Measurements from ENCODE around the gene GPR107.

The GPR107 gene

DNA sequence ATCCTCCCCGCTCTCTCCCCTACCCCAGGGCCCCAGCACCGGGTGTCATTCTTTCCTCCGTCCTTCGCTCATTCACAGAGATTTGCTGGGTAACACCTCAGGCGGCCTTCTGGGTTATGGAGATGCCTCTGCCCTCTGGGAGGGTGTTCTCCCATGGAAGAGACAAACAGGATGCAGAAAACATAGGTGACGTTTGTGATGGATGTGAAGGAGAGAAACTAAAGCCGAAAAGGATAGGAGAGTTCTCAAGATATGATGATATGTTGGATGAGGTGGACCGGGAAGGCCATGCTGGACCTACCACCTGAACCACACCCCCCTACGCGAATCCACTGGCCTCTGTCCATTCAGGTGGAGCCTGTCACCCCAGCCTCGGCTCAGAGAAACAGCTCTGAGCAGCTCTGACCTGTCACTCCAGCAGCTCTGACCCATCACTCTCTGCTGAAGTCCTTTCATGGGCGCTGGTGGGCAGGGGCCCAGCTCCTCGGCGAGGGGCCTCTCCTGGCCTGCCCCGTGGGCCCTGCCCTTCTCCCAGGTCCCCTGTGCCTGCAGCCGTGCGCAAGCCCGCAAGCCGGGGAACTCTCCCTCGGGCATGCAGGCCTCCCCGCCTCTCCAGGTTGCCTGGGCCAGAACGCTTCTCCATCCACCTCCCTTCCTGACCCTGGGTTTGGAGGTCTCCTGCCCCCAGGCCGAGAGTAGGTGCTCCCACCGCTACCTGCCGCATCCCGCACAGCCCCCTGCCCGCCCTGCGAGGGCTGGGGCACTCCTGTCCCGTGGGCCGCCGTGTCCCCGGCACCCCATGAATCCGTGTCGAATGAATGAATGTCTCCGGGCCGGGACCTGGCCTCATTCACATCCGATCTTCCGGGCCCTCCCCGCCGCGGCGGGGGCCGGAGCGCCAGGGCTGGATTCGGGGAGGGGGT is 117.8 kb downstream of the GPR107 start:
- no peak for DNase-seq

DNA sequence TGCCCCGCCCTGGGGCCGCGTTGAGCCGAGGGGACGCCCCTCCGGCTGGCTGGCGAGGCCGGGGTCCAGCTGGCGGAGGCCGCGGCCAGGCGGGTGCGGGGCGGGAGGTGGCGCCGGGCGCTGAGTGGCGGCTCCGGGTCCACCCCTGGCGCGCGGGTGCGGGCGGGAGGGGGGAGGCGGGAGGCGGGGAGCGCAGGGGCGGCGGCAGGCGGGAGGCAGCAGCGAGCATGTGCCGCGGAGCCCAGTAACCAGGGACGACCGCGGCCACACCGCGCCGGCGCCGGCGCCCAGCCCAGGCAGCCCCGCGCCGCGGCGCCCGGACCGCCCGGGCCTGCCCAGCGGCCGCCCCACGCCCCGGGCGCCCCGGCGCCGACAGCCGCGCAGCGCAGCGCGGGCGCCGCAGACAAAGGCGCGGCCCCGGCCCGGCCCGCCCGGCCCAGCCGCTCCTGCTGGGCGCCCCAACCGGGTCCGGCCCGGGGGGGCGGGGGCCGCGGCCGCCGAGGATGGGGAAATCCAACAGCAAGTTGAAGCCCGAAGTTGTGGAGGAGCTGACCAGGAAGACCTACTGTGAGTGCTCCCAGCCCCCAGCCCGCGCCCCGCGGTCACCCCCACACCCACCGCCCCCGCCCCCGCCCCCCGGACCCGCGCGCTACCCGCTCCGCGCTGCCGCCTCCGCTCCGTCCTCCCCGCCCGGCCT is 118.6 kb downstream of the GPR107 start, which contains the start of gene NCS1:
Gene NCS1 (plus strand): TSS at position 244 of the 697 bp plus-strand sequence. CDS start 260 bp downstream, at position 504.
- DNase-seq, result no peak

DNA sequence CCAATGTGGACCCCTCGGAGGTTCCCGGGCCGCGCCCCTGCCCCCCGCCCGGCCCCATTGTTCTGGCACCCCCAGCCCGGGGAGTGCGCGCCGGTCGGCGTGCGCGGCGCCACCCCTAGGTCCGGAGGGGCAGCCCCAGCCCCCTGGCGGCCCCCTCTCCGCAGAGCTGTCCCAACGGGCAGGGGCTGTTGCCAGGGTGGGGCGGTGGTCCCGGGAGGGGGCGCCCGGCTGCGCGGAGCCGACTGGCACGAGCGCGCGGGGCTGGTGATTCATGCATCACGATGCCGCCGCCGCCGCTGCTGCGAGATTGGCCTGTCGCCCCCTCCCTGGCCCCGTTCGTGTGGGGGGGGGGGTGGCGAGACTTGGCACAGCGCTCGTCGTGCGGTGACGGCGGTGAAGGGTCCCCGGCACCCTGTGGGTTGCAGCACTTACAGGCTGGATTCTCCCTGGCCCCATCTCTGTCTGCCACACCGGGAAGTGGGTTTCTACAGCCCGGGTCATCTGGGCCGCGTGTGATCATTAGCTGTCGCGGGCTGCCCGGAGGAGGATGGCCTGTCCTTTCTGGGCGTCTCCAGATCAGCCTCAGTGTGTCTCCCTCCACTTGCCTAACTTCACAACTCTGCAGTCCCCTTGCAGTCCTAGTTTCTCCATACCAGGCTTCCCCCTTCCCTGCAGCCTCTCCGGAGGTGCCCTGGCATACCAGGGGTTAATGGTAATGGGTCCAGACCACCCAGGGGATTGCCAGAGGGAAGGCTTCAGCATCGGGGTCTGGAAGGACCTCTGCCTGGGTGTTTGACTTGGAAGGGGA is 119.4 kb downstream of the GPR107 start:
- no peak for DNase-seq

DNA sequence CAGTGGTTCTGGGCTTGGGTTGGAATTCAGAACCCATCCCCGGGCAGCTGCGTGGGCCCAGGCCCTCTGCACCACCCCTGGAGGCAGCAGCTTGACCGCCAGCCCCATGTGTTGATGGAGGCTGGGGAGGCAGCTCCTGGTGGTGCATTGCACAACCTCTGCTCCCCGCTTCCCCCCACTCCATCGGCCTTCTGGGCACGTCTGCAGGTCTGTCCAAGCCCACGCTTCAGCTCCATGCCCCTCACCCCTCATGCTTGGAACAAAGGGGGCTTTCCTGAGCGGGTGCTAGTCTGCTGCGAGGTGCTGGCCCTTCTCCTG is 119.9 kb downstream of the GPR107 start:
- no peak for DNase-seq

DNA sequence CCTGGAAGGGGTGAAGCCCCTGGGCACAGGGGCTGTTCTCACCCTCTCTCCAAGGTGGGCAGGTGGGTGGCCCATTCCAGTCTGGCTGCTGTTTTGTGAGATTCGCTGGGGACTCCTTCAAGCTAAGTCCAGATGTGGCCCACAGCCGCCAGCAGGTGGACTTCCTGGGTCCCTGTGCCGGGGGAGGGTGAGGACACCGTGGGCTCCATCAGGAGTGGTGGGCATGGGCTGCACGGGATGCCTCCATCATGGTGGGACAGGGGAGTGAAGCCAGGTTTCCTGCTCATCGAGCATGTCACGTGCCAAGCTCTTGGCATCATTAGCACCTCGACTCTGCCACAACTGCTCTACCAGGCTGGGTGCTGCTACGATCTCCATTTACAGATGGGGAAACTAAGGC is 120.3 kb downstream of the GPR107 start:
- no peak for DNase-seq

DNA sequence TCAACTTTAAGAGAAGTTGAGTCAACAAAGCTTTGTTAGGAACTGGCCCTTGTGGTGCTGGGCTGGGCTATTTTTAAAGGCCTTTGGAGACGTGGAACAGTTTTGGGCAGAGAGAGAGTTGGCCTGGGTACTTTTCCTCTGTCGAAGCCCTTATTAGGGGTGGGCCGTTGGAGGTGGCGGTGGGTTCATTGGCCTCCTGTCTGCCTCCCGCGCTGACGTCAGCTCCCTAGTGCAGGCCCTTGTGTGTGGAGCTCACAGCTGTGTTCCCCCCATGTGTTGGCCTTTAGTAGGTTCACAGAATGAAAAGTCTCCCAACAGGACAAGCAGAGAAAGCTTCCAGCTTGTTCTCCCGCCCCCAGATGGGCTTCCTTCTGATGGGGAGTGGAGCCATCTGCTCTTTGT is 121.2 kb downstream of the GPR107 start:
- no peak for DNase-seq

DNA sequence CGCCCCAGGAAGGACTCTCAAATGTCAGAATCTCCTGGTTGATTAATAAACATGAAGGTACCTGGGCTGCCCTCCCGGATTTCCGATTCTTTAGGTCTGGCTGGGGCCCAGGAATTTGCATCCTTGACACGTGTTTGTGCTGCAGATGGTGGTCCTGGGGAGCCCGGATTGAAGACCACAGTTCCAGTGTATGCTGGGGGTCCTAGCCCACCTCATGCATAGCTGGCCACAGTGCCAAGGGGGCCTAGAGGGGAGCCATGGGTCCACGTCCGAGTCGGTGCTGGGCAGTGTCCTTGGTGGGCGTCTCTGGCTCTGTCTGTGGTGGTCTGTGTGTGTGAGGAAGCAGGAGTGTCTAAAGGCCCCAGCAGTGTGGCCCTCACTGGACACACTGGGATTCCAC is 121.6 kb downstream of the GPR107 start:
- no peak for DNase-seq

DNA sequence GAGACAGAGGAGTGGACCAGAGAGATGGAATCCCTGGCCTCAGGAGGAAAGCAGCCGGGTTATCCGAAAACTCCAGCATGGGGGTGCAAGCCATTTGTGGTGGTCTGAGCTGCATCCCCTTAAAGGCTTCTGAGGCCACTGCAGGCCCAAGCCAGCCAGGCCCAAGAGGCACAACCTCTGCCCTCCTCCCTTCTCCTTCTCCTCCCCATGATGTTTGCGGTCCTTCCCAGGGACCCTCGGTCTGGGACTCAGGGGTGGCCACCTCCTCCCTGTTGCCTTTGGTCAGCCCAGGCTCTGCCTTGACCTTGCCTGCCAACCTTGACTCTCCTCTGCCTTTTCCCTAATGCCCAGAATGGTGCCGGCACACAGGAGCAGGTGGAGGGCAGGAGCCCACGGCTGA is 123.1 kb downstream of the GPR107 start:
- no peak for DNase-seq

DNA sequence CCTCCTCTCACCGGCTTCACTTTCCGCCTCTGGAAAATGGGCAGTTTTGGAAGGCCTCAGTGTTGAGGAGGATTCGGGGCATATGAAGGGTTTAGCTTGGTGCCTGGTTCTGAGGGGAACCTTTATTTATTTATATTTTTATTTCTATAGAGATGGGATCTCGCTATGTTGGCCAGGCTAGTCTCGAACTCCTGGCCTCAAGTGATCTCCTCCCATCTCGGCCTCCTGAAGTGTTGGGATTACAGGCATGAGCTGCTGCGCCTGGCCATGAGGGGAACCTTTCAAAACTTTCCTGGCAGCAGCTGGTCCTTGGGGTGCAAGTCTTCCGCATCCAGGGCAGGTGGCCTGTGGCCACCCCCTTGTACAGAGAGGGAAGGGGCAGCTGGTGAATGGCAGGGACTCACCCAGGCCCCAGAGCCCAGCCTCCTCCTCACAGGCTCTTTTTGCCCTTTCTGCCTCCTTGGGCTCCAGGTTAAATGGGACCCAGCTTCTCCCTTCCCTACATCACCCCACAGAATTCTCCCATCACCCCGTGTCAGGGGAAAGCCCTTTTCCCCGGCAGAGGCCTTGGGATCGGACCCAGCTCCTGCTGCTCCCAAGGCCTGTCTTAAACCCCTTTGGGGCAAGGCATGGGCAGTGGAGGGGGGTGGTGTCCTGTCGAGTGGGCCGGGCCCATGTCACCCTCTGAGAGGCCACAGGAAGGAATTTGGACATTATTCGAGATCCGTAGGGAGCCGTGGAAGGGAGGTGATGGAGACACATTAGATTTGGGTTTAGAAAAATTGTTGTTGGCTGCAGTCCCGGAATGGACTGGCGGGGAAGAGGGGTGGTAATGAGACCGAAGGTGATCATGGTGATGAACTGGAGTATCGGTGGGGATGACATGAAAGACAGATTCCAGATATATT is 124.4 kb downstream of the GPR107 start:
- no peak for DNase-seq

DNA sequence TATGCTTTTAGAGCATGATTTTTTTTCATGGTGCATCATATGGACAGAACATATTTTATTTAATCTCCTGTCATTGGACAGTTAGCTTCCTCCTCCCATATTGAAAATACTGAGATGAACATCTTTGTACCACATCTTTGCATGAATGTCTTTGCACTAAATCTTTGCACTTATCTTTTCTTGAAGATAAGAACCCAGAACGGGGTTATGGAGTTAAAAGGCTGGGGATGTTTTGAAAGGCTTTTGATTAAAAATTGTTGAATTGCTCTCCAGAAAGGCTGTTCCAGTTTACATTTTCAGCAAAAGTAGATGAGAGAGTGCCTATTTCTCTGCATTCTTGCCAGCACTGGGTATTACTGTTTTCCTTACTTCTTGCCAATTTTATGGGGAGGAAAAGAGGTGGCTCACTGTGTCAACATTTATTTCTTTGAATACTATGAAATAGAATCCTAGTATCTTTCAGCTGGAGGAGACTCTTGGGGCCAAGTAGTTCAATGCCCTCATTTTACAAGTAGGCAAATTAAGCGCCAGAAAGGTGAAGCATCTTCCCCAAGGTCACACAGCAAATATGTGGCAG is 125.7 kb downstream of the GPR107 start:
- no peak for DNase-seq

DNA sequence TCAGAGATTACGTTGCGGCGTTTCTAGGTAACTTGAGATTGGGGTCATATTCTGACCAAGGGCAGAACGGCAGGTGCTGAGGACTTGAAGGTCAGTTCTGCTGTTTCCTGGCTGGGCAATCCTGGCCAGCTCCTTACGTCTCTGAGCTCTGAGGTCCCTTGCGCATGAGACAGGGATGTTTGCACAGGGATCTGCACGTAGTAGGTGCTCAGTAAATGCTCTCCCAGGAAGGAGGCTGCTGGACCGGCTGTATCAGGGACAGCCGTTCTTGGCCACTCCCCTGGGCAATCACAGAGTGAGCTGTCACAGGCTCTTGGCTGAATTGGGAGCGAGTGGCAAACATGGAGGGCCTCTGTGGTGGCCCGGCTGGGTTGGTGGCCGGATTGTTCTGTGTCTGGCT is 126.8 kb downstream of the GPR107 start:
- DNase-seq, result no peak

DNA sequence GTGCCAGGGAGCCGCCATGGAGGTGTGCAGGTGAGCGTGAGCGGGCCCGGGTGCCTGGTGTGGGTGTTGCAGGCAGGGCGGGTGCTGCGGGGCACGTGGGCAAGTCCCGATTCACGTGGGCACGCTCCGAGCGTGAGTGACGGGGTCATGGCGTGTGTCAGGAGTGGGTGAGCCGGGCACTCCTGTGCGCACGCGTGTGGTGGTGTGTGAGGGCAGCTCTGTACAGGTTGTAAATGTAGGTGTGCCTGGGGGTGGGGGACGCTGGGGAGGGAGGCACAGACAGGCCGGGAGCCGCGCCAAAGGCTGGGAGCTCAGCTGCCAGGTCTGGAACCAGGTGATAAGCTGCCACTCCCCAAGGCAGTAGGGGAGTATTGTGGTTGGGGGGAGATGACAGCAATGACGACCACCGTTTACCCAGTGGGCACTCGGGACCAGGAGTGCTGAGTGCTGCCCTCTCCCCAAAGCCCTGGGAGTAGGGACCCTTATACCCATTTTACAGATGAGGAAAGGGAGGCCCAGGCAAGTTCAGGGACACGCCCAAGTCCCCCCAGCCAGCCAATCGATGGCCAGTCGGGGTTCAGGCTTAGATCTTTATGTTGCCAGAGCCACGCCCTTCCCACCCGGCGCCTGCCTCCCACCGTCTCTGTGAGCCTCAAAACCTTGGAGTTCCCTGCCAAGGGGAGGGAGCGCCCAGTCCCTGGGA is 128.1 kb downstream of the GPR107 start:
- no peak for DNase-seq

DNA sequence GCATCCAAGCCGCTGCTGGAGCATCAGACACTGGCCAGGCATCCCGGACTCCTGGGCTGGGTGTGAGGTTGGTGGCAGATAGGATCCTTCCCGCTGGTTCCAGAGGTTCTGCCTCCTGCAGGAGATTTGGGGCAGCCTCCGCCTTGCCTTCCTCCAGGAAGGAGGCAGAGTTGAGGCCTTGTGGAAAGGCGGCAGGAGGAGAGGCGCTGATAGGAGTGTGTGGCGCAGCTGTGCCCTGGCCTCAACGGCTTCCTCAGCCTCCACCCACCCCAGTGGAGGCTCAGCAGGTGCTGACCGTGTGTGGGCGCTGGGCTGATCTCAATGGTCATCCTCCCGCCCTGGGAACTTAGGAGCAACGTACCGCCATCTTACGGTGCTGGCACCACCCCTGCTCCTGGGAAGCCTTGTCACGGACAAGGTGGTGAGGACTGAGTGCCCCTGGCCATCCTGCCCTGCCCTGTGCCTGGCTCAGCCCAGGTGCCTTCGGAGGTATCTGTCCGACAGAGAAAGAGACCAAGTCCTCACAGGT is 128.7 kb downstream of the GPR107 start:
- DNase-seq, result no peak

DNA sequence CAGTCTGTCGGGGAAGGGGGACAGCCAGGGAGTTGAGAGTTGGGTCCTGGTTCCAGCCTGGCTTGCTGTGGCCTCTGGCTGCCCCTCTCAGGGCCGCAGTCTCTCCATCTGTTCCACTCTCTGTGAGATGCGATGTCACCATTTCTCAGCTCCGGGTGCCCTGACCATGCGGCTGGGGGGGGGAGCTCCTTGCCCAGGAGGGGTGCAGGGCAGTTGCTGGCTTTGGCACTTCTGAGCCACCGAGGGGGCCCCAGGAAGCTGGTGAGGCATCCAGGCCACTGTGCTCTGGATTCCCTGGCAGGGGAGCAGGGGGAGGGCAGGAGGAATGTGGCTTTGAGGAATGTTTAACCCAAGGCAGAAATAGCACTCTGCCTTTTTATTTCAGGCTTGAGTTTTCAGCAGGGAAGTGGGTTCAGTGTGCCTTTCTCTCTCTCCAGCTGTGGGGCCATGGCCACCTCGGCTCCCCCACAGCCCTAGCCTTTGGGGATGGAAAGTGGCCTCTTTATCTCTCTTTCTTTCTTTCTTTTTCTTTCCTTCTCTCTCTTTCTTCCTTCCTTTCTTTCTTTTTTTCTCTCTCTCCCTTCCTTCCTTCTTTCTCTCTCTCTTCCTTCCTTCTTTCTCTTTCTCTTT is 129.5 kb downstream of the GPR107 start:
- DNase-seq, result no peak

DNA sequence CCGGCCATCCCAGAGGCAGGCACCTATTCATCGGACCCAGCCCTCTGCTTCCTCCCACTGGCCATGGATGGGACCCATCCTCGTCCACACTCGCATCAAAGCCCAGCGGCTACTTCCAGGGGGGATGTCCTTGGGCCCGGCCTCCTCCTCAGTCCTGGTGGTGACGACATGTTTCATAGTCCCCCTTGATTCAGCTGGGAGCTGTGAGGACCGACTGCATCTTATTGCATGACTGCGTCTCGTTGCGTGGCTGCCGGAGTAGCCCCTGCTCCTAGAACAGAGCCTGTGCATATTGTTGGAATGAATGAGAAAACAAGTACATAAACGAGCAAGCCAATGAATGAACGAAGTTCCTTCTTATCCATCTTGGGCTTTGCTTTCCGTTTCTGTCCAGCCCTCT is 131.3 kb downstream of the GPR107 start:
- DNase-seq, result no peak

DNA sequence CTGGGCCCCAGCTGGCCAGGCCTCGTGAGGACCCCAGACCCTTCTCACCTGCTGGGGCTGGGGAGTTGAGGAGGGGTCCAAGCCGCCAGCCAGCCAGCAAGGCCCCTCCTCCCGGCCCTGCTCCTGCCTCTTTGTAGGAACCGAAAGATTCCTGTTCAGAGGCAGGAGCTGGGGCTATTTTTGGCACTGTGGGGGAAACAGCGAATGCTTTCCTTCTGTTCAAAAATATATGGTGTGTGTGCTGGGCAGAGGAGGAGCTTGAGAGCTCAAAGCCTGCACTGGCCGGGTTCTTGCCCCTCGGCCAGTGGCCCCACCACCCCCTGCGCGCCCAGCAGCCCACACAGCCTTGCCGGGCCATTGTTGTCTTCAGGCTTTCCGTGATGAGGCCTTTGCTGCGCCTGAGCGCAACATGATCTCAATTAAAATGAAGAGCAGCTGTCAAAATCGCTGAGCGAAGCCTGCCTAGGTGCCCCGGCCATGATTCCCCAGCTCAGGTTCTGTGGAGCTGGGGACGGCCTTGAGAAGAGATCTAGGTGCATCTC is 131.9 kb downstream of the GPR107 start:
- DNase-seq, result no peak

DNA sequence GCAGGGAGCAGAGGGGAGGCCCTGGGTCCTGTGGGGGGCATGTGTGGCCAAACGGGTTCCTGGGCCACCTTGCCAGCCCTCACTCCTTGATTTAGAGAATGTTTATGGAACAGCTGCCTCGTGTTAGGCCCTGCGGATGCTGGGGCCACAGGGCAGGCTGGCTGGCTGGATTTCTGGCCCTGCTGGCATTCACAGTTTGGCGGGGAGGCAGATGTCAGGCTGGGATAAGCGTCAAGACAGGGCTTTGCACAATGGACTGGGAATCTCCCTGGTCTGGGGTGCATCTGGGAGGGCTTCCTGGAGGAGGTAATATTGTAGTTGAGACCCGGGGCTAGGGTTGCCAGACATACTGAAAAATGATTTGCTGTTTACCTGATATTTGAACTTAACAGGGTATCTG is 132.3 kb downstream of the GPR107 start:
- no peak for DNase-seq

DNA sequence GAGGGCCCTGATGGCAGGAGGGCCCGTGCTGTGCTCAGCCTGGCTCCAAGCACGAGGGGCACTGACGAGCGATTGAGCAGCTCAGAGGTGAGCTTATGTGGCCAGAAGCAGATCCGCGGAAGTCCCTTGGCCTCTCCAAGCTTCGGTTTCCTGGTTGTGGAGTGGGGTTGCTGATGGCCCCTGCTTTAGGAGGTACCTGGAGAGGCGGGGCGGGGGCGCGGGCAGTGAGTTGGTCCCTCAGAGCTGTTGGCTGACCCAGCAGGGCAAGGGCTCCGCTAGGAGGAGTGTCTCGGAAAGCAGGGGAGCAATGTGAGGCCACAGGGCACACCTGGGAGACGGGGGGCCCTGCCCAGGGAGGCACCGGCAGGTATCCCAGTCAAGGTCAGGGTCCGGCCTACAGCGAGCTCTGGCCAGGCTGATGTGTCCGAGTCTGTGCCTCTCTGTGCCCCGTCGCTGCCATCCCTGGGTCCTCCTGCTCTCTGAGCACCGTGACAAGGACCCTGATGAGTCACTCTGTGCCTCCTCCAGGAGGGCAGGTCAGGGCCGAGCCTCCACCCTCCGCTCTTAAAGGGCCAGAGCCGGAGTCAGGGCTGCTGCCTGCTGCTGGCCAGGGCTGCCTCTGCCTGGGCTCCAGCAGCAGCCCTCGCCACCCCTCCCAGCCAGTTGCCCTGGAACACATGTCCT is 133.3 kb downstream of the GPR107 start:
- no peak for DNase-seq

DNA sequence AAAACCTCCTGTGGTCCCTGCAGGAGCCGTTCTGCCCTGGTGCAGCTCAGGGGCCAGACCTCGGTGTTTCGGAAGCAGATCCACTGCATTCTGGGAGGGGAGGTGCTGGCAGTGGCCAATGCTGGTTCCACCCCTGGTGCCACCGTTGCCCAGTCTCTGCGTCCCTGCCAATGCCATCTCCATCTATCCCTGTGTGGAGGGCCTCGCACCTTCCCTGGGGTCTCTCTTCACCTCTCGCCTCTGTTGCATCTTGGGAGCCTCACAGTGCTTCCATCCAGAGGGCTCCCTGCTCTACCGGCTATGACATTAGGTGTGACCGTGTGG is 133.8 kb downstream of the GPR107 start:
- no peak for DNase-seq

Measured in cortex of kidney (tissue), 1 donor.